COLO668 (cell line): ENCODE results near the gene HSDL2.

ENCODE experiments used
- DNase-seq: peaks from one replicate; lab custom pipeline; 2025; ENCODE audit not compliant: unreplicated experiment; lab: John Stamatoyannopoulos, UW

Gene HSDL2

DNA sequence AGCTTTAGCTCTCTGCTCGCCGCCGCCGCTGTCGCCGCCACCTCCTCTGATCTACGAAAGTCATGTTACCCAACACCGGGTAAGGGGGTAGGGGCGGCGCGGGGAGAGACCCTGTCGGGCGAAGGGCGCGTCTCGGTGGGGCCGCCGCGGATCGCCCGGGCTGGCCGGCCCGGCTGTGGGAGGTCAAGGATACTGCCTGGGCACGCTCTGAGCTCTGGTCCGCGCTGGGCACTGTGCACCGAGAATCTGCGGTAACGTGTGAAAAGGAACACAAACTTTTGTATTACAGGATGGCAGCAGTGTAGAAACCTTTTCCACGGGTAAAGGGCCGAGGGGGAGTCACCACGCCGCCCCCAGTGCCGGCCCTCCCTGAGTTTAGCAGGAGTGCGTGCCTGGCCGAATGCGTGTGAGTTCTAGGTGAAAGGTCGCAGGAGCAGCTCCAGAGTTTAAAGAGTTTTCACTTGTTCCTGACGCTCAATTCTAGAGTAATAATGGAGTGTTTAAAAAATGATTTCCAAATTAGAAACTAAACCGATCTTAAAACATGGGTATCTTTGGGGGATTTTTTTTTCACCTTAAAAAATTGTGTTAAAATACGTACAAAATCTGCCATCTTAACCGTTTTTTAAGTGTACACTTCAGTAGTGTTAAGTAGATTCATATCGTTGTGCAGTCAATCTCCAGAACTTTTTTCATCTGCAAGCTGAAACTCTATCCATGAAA, at the start of gene HSDL2:
TSS of gene HSDL2 (plus strand) at position 7 of the 723 bp plus-strand sequence. CDS start at position 63, 56 bp downstream.
- DNase-seq: no peak

GRCh38 chr9:112331674-112331952, 48.3 kb upstream of the HSDL2 start:
- DNase-seq: no peak

DNA sequence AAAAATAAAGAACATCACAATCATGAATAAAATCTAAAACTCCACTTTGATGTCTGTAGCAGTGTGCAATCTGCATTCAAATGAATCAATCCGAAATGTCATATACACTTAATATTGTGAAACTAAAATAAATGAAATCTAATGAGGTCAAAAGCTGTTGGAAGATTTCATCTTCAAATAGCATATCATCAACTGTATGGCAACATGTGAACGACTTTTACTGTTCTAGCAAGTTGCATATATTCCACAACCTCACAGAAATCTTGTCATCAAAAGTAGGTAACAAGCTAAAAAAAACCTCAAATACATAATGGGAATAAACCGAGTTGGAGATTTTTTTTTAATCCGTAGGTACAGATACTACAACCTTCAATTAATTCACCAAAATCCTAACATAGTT, 47.7 kb upstream of the HSDL2 start:
- DNase-seq: no peak

DNA sequence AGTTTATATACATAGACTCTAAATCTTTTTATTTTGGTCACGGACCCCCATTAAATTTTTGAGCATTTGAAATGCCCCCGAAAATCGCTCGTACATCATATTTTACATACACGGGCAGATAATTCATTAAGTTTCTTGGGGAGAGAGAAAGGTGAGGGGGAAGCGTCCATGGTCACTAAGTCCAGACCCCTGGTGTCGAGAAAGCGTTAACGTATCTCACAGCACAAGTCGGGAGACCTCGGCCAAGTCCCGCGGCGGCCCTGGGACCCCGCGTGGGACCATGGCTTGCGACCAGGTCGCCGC, 47.3 kb upstream of the HSDL2 start:
- no peak for DNase-seq

- DNase-seq: peak; percentile 90
Observed at GRCh38 chr9:112332977-112333638, 46.8 kb upstream of the HSDL2 start, which contains the start of gene PTBP3. Gene PTBP3, minus strand, starts transcription at chr9:112333619. Its CDS starts 35,754 bp downstream, at chr9:112297865.

GRCh38 chr9:112333639-112334431, 46.1 kb upstream of the HSDL2 start:
- peak; percentile 99 for DNase-seq

DNA sequence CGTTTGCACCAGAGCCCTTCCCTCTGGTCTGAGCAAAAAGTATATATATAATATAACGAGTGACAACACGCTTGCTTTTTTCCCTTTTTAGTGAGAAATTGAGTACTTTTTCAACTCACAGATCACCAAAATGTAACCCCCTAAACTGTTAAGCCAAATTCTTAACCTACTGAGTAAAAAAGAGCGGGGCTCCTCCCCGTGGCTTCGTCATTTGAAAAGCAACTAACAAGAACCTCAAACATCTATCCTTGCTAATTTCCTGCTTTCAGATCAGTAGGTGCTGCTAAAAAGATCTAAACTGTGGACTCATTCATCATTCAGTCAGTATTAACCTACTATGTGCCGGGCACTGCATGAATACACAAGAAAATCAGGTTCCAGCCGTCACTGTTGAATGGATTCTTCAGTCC, 45.5 kb upstream of the HSDL2 start:
- DNase-seq: no peak

GRCh38 chr9:112337547-112337946, 42.4 kb upstream of the HSDL2 start:
- DNase-seq: no peak

- DNase-seq: no peak
Observed at GRCh38 chr9:112338561-112338960, 41.3 kb upstream of the HSDL2 start.

DNA sequence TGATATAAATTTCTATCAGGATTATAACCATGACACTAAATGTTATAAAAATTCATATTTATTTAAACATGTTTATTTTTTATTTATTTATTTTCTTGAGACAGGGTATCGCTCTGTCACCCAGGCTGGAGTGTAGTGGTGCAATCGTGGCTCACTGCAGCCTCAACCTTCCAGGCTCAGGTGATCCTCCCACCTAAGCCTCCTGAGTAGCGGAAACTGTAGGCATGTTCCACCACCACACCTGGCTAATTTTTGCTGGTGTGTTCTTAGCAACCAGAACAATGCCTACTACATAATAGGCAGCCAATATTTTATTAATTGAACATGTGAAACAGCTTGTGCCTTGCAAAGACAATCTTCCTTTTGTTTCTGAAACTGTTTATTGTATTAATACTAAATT, 40.0 kb upstream of the HSDL2 start:
- no peak for DNase-seq

GRCh38 chr9:112341730-112342129, 38.2 kb upstream of the HSDL2 start:
- no peak for DNase-seq

DNA sequence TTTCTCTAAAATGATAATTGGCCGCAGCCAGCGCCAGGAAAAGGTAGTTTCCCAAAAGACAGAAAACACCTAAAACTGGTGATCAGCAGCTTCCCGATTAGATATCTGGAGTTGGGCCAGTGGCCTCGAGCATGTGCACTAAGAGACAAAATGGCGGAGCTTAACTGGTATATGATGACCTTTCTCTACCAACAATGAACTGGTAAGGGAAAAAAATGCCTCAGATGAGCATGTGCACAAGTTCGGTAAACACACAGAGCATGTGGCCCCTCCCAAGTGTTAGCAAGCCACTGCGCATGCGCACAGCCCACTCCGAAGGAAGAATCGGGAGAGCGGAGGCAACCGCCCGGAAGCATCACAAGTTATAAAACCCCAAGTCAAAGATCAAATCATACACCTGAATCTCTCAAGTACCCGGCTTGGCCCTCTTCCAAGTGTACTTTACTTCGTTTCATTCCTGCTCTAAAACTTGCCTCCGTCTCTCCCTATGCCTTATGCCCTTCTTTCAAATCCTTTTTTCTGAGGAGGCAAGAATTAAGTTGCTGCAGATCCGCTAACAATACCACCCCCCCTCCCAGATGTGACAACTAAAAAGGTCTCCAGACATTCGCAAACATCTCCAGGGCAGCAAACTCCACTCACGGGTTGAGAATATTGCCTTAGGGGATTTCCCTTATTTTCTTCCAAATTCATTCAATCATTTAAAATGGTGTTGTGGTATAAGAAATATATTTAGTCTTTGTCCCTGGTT, 31.5 kb upstream of the HSDL2 start:
- DNase-seq: no peak

- DNase-seq: no peak
Observed at GRCh38 chr9:112349008-112349333, 30.9 kb upstream of the HSDL2 start.

- DNase-seq: no peak
Observed at GRCh38 chr9:112351184-112351583, 28.7 kb upstream of the HSDL2 start.

DNA sequence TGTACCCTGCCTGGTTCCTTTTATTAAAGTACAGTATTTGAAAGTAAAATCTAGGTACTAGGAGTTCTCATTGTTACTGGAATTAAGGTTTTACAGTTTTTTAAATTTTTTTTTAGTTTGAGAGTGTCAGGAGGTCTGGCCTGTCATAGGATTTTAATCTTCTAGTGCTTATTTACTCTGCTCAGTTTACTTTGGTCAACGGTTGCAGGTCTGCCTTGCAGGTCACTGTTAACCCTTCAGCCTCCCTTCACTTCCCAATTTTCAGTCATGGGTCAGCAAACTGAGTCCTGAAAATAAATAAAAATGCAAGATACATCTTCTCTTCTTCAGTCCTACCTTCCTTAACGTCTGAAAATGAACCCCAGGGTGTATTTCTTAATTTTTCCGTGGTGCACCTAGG, 27.7 kb upstream of the HSDL2 start:
- no peak for DNase-seq

GRCh38 chr9:112354081-112354743, 25.7 kb upstream of the HSDL2 start:
- no peak for DNase-seq

DNA sequence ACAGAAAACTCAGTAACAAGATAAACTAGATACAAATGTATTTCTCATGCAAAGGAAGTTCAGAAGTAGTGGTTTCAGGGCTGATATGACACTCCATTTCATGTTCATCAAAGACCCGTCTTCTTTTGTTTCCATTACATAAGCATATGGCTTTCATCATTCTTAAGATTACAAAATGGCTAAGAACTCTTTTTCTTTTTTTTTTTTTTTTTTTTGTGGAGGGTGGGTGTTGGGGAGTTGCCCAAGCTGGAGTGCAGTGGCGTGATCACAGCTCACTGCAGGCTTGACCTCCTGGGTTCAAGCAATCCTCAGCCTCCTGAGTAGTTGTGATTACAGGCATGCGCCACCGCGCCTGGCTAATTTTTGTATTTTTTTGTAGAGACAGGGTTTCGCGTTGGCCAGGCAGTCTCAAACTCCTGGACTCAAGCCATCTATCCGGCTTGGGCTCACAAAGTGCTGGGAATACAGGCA, 24.4 kb upstream of the HSDL2 start:
- DNase-seq: no peak

DNA sequence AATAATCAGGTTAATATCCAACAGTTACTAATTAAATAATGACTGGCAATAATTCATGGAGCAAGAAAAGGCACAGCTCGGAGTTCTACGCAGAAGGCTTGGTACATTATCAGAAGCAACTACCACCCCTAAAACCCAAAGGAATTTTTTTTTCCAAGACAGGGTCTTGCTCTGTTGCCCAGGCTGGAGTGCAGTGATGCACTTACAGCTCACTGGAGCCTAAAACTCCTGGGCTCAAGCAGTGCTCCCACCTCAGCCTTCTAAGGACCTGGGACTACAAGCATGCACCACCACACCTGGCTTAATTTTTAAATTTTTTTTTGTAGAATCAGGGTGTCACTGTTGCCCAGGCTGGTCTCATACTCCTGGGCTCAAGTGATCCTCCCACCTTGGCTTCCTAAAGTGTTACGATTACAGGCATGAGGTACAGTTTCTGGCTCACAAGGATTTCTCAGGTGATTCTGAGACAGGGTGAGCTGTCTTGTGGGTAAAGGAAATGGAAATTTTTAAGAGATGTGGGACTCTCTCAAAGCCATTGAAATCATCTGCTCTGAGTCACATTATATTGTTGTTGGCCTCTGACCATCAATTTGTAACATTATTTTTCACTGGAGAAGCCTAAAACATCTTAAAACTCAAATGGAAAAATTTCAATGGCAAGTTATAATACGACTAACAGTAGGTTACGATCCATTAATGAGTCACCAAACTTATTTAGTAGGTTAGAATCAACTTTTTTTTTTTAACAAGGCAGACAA, 19.7 kb upstream of the HSDL2 start:
- no peak for DNase-seq

GRCh38 chr9:112361601-112362000, 18.3 kb upstream of the HSDL2 start:
- DNase-seq: no peak

GRCh38 chr9:112364761-112365160, 15.1 kb upstream of the HSDL2 start:
- DNase-seq: no peak
